ENCODE measurements around the gene GNB1L.
"Not testable (repeated sequence)": the region's sequence is repeated elsewhere in the genome, so short reads cannot be mapped to it uniquely, and the experiment has no call there.

The GNB1L gene

DNA sequence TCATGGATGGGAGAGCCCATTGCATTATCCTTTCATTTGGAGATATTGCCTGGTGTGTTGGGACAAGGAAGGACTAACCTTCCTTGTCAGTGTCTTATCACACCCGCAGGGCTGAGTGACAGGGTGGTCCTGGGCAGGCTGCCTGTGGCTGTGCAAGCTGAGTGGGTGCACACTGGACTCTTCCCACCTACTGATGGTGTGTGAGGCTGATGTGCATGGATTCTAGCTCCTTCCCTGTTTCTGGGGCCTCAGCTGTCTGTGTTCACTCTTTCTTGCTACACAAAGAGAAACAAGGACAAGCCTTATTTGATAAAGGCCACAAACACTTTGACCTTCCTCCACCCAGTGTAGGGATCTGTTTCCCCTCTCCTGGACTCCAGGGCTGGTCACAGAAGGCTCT, 72.1 kb downstream of the GNB1L start:
- DNase-seq = no peak

DNA sequence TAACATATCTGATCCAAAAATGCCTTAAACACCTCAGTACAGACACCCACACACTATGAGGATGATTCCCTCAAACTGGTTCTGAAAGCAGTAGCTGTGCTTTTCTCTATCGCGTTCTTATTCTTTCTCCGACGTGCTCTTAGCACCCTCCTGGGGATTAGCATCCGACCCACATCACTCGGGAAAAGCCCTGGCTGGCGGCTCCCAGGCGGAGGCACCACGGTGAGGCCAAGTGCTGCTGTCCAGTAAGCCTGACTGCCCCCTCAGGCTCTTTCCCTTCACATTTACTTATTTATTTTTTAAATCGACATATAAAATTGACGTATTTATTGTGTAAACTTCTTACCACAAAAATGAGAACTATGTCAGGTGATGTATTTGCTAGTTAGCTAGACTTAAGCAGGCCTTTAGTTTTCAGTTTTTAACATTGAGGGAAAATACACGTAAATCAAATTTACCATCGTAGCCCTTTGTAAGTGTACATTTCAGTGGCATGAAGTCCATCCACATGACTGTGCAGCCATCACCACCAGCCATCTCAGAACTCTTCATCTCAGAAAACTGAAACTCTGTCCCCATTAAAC, 74.9 kb downstream of the GNB1L start:
- DNase-seq = no peak

DNA sequence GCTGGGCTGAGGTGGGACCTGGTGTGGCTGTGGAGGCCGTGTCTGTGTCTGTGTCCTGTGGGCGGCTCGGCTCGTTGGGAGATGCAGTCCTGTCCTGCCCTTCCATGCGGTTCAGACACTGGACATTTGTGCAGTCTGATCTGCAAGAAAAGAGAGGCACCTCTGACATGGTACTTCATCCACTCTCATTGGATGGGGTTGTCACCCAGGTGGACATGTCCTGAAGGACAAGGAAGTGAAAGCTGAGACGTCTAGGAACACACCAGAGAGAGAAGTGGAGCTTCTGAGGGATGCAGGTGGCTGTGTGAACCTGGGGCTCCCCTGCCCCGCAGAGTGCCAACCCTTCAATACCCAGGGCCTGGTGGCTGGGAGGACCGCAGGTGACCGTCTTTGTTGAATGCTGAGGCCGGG, 75.7 kb downstream of the GNB1L start:
- no peak for DNase-seq

DNA sequence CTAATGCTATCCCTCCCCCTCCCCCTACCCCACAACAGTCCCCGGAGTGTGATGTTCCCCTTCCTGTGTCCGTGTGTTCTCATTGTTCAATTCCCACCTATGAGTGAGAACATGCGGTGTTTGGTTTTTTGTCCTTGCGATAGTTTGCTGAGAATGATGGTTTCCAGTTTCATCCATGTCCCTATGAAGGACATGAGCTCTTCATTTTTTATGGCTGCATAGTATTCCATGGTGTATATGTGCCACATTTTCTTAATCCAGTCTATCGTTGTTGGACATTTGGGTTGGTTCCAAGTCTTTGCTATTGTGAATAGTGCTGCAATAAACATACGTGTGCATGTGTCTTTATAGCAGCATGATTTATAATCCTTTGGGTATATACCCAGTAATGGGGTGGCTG, 77.5 kb downstream of the GNB1L start:
- DNase-seq = not testable (repeated sequence)

DNA sequence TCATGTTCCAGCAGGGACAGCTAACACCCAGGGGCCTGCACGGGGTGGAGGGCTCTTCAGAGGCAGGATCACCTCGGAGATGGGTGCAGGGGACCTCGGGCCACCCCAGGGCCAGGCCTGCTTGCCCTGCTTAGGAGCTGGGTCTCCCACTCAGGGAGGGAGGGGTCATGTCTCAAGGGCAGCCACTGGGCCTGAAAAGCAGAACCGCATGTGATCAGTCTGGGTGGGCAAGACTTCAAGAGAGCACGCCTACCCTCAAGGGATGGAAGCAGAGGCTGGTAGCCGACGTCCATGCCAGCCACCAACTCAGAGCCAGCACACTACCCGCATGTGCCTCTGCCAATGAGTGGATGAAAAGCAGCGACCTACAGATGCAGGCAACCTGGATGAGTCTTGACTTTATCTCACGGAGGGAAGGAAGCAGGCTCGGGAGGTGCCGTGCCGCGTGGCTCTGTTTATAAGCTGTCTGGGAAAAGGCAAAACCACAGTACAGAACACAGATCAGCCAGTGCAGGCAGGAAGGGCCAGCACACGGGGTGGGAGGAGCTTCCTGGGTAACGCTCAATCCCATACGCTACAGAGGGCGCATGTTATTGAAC, 78.1 kb downstream of the GNB1L start:
- DNase-seq = no peak

DNA sequence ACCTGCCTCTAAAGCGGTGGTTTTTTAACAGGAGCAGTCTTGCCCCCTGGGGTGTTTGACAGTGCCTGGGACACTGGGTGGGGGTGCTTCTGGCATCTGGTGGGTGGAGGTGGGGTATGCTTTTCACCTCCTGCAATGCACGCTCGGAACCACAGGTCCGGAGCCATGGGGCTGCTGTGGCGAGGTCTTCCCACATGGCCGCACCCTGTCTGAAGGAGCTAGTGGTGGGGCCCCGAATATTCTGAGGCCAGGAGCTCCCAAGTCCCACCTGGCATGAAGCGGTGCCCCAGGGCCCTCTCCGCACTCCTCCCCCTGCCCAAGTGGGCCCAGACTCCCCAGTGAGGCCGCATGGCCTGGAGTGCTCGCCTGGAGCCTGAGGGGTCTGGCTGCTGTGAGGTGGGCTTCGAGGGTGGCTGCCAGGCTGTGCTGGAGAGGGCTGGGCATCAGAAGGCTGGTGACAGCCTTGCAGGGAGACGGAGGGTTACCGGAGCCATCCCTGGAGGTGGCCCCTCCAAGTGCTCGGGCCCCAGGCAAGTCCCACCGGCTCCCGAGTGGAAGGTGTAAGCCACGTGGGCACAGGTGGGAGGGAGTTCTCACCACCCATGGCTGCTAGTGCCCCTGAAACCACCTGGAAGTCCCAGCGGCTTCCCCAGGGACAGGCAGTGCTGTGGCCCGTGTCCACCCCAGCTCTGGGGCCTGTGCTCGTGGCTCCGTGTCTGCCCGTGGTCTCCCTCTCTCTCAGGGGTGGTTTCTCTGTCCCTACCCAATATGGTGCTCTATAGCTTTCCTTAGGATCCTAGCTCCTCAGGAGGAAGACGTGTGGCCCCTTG, 79.0 kb downstream of the GNB1L start:
- DNase-seq = no peak

DNA sequence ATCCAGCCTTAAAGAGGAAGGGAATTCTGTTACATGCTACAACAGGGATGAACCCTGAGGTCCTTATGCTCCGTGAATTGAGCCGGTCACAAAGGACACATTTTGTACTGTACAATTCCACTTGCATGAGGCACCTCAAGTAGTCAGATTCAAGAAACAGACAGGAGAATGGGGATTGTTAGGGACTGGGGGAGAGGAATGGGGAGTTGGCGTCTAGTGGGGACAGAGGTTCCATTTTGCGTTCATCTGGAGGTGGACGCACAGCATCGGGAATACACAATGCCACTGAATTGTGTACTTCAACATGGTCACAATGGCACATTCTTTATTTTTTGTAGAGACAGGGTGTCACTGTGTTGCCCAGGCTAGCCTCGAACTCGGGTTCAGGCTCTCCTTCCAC, 80.0 kb downstream of the GNB1L start:
- DNase-seq = no peak

DNA sequence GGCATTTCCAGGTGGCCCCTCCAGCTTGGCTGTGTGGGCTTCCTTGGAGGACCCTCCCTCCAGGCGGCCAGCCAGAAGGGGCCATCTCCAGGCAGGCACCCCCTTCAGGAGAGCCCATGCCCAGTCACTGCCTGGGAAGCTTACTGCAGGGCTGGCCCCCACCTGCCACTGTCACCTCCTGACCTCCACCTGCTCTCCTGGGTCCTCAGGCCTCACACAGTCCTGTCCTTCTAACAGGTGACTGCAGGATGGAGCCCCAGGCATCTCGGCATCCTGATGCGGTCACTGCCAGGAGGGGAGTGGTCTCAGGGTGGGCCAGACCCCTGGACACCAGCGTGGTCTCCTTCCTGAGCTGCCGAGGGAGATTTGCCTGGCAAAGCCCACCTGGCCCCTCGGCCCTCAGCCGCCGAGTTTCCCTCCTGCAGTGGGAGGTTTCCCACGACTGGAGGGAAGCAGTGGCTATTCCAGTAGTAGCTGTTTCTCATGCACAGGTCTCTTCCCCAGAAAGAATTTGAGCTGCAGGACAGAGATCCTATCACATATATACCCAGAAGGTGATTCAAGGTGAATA, 81.1 kb downstream of the GNB1L start:
- no peak for DNase-seq

DNA sequence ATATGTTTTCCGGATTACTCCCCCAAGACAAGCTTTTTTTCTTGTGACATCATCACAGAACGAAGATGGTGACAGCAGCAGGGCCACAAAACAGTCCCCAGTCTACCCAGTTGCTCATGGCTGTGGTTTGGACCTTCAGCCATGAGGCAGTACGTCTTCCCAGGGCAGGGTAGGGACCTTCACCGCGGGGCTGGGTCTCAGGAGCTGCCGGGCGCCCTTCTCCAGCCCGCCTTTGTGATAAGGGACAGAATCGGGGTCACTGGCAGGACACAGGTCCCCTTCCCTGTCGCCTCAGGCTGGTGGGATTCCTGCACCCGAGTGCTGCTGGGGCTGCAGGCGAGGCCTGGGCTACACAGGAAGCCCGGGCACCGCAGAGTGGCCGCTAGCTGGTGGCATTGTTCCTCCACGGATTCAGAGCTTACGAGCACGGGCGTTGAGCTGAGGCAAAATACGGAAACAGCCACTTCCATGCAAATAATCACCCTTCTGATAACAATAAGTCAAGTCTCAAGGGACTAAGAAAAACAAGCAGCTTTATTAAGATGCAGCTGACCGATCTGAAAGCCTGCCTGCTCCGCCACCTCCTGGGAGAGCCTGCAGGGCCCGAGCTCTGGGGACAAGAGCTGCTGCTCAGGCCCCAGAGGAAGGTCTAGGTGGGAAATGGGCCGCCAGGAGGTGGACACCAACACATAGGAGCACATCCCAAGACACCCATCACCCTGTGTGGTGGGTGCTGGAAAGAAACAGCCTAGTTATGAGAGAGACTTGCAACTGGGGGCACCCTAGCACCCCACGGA, 81.8 kb downstream of the GNB1L start:
- no peak for DNase-seq

DNA sequence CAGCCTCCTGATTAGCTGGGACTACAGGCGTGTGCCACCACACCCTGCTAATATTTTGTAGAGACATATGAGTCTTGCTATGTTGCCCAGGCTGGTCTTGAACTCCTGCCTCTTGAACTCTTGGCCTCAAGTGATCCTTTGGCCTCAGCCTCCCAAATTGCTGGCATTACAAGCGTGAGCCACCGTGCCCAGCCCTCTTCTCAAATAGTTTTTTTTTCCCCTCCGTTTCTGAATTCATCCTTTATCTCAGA, 82.3 kb downstream of the GNB1L start:
- no peak for DNase-seq

DNA sequence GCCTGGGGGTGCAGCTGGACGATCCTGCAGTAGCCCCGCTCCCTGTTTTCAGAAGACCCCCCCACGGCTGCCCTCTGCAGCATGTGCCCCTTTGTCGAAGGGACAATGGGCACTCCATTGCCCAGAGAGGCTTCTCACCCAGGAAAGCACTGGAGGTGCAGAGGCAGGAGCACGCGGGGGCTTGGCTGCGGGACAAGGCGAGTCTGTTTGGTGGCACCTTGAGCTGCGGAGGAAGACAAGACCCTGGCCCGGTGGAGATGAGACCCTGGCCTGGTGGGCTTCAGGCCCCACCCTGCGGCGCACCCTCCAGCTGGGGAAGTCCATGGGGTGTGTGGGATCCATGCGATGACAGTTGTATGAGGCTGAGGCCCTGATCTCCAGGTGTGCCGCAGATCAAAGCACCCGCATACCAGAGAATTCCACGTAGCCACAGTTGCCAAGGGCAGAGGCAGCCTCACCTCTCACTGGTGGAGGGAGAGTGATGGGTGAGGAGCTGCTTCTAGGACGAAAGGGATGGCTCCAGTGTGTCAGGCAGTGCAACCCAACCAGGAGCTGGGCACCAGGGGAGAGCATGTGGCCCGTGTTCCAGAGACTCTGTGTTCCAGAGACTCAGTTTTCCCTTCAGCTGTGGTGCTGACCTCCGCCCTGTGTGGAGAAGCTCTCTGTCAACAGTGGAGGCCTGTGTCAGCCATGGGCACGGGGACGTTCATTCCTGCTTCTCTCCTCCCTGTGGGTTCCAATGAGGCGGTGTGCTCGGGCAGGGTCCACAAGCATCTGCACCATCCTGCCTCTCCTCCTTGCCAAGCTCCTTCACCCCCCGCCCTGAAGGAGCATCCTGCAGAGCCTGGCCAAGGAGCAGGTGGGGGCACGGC, 84.1 kb downstream of the GNB1L start:
- DNase-seq = no peak

DNA sequence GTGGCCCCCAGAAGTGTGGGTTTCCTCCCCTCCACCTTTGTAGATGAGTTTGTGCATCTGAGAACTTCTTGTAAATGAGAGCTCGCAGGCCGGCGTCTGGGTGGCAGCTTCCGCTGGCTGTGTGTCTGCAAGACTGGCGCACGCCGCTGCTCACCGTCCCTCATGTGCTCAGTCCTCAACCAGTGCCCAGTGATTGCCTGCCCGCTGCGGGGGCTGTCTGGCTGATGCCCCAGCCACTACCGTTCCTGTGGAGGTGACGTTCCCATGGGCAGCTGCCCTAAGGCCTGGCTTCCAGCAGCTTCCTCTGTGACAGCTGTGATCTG, 85.3 kb downstream of the GNB1L start:
- DNase-seq = no peak

DNA sequence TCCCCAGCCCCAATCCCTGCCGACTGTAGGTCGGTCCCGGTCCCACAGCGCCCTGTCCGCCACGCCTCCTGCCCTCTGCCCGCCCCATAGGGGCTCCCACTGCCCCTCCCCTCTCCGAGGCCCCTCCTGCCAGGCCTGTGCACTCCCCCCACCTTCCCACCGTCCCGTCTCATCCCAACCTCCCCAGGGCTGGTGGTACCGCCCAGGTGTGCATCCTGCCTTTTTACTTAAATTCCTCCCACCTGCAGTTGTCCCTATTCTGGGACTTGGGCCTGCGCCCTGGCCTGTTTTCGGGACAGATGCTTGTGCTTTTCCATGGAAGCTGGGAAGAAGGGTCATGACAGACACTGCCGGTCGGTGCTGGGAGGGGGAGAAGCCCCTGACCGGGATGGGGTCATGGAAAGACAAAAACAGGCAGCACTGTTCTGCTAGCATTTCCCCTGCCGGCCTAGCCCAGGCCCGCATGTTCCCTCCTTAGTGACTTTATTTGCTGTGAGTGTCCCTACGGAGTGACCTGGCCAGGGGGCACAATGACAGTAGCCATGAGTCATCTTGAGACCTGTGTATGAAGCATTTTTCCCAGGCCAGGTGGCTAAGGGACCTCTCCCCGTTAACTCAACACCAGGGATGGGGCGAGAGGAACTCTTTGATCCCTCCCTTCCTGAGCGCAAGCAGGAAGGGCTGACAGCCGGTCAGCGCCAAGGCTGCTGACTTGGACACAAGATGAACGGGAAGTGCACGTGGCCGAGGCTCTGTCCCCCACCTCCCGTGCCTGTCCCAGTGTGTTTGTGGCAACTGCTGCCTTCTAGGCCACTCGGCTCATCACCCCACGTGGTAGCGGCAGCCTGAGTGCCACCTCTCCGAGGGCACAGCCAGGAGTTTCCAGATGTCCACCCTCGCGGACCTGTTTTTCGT, 87.0 kb downstream of the GNB1L start:
- no peak for DNase-seq

DNA sequence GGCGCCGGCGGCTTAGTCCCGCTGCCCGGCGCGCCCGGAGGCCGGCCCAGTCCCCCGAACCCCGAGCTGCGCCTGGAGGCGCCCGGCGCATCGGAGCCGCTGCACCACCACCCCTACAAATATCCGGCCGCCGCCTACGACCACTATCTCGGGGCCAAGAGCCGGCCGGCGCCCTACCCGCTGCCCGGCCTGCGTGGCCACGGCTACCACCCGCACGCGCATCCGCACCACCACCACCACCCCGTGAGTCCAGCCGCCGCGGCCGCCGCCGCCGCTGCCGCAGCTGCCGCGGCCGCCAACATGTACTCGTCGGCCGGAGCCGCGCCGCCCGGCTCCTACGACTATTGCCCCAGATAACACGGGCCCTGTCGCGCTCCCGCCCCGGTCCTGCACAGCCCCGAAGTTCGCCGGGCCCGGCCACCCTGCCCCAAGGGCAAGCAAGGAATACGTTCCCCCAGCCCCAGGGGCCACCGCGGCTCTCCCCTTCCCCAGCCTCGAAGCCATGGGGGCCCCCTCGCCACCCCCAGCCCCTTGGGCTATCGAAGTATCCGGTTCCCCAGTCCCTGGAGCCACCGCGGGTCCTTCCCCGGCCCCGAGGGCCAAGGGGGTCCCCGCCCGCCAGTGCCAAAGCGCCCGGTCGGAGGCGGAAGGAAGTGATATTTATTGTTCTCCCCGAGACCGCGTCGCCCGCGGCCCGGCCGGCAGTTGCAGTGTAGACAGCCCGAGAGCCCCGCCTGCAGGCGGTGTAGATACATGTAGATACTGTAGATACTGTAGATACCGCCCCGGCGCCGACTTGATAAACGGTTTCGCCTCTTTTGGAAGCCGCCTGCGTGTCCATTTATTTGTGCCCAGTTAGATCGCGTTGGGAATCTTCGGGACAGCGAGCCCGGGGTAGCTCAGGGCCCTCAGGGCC, 87.9 kb downstream of the GNB1L start:
- DNase-seq = no peak

DNA sequence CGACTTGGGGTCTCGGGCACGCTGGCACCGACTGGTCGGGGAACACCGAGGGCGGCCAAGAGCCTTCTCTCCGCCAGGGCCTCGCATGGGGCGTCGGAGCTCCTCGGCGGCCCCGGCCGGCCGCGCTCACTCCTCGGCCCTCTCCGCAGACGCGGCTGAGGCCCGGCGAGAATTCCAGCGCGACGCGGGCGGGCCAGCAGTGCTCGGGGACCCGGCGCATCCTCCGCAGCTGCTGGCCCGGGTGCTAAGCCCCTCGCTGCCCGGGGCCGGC, 88.5 kb downstream of the GNB1L start:
- no peak for DNase-seq

DNA sequence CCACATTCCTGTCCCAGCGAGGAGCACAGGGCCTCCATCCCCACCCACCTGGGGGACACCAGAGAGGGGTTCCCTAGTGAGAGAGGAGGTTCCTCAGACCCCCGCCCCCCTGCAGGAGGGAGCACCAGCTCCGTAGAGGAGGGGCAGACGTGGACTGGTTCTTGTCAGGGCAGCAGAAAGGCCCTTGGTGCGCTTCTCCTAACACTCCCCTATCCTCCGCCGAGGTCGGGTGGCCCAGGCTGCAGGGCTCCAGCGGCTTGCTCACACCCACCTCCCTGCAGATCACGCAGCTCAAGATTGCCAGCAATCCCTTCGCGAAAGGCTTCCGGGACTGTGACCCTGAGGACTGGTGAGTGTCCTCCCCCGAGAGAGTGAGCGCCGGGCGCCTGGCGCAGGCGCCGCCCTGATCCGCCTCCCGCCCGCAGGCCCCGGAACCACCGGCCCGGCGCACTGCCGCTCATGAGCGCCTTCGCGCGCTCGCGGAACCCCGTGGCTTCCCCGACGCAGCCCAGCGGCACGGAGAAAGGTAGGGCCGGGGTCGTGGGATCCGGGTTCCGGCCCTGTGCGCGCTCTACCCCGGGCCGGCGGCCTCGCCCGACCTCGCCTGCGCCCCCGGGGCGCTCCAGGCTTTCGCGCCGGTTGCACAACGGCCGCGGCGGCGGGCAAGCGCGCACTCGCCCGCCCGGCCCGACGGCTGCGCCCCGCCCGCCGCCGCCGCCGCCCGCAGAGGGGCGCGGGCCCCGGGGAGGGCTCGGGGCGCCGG, 89.0 kb downstream of the GNB1L start:
- DNase-seq = no peak

DNA sequence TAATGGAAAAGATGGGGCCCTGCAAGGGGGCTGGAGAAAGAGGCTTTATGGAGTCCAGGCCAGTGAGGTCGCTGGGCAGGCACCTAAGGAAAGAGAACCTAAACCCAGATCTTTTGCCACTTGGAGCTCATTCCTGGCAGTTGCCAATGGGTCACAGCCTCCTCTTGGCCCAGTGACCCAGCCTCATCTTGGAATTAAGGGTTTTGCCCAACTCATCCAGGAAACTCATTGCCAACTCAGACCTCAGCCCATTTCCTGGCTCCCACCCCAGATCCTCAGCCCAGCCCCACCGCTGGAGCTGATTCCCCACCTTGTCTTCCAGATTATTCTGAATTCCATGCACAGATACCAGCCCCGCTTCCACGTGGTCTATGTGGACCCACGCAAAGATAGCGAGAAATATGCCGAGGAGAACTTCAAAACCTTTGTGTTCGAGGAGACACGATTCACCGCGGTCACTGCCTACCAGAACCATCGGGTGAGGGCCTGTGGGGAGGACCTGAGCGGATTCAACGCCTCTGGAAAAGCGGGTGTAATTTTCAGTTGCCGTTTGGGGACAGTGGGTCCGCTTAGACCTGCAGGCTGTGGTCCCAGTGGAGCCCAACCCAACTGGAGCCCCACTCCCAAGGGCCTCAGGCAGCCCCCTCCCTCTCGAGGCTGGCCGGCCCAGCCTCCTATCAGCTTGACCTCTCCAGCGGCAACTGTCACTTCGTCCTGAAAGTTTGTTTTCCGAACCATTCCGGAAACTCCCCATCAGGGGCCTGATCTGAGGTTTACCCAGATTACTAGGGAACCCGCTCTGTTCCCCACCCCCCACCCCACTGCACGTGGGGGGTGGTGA, 89.8 kb downstream of the GNB1L start:
- no peak for DNase-seq

DNA sequence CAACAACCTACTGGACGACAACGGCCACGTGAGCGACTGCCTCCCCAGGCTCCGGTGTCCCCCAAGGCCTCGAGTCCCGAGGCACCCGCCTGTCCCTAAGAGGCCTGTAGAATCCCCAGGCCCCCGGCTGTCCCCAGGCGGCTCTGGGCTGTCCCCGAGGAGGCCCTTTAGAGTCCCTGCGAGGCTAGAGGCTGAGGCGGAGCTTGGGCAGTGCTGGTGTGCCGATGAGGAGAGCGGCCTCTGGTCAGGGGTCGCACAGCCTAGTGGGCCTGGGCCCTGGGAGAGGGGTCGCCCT, 90.4 kb downstream of the GNB1L start:
- no peak for DNase-seq

All from hypothalamus (tissue), 51 donors.